ENCODE measurements around the gene INSM2.

Gene INSM2

DNA sequence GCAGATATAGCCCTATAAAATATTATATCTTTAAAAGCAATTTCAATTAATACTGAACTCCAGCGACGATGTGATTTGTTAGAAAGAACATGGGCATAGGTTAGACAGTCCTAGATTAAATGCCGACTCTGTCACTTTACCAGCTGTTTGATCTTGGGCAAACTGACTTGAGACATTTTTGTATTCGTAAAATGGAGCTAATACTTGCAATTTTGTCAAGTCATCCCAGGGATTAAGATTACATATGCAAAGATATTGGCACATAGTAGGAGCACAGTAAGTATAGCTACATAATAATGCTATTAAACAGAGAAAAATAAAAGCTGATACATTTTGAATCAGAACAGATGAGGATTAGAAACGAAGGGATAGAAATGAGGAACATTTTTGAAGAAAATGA, 9.0 kb downstream of the INSM2 start:
- no peak for DNase-seq (ENCODE audit: low read depth in 1 of 2, low spot score in 1 of 2)

DNA sequence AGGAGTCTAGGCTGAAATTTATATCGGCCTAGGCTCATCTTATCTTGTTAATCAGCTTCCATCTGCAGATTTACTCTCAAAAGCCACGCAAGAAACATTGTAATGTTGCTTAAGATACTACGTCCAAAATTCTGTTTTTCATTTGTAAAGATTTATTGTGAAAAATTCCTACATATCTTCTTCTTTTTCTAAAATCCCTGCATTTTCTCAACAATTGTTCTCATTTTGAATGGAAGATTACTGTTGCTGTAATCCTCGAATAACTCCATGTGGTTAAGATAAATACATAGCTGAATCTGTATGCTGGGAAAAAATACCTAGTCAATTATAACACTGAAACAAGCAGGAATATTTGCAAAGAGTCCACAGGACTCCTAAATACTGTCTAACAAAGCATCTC, 15.6 kb downstream of the INSM2 start:
- no peak for DNase-seq (ENCODE audit: low read depth in 1 of 2, low spot score in 1 of 2)

DNA sequence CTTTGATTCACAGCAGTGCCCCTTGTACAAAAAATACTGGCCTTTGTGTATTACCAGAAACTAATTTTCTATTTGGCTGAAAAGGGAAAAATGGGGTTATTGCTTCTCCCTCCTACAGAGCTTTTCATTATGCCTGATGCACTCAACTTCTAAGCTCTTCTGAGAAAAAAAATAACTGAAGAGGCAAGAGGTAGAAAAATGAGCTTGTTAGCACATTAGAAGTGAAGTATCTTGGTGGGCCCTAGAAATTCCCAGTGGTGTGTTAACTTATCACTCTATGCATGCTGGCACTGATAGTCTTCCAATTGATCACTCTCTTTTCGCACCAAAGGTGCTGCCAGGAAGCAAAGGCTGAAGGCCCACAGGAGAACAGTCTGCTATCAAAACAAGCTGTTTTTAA, 17.1 kb downstream of the INSM2 start:
- DNase-seq (ENCODE audit: low read depth in 1 of 2, low spot score in 1 of 2): no peak

DNA sequence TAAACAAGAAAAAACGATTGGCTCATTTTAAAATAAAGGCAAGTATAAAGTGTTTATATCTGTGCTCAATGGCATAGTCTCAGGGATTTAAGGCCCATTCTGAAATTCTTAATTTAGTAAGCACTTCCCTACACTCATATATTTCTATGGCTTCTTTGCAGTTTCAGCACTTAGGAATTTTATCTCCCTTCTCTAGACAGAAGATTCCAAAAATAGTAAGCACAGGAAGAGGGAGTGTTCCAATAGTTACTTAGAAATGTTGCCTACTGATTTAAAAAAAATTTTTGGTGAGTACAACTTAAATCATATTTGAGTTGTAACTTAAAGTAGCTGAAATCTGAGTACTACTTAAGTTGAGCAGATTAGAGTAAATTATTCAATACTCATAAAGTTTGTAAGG, 19.8 kb downstream of the INSM2 start:
- DNase-seq (ENCODE audit: low read depth in 1 of 2, low spot score in 1 of 2): no peak

DNA sequence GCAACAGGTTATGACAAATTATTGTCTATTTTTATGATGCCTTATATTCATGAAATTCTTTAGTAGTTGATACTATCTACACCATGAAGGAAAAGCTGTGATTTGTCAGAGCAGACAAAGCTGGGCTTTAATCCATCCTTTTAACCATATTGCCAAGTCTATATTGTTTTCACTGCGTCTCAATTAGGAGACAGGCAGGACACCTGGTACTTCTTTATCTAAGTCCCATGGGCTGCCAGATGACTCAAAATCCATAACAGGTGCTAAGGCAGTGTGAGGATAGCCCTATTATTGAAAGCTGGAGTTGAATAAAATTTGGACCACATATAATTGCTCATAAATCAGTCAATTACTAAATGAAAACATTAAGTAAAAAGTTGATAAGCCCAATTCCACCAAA, 22.6 kb downstream of the INSM2 start:
- no peak for DNase-seq (ENCODE audit: low read depth in 1 of 2, low spot score in 1 of 2)

DNA sequence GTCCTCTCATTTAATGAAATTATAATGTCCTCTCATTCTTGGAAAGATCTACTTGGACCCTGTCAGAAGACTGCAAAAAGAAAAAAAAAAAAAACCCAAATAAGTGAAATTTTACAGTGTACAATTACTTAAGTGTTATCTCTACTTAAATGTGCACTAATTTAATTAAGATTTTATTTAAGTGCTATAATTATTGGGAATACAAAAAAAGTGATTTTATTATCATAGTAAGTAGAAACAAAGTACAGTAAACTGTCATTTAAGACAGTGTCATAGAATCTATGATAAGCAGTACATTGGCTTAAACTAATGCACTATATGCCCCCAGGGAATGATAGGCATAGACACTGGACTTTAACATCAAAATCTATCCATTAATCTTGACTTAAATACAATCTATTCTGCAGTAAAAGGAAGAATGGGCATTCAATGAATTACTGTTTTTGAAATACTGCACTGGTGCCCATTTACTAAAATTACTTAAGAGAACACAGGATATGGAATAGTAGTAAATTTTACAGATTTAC, 23.3 kb downstream of the INSM2 start:
- no peak for DNase-seq (ENCODE audit: low read depth in 1 of 2, low spot score in 1 of 2)

DNA sequence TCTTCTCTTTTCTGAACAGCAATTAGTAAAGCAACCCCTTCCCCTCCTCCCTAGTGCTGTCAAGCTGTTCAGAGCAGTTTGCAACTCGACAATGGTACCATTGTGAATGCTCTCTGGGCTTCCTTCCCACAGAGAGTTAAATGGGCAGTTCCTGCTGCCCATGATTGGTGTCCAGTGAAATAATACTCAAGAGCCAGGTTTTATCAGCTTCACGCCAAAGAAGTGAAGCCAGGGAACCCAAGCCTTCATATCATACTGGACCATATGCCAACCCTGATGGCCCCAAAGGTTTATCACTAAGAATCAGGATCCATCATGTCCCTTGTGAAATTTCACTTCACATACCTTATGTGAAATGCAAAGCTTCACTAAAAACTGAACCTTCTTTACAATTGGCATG, 24.7 kb downstream of the INSM2 start:
- DNase-seq (ENCODE audit: low read depth in 1 of 2, low spot score in 1 of 2): no peak

DNA sequence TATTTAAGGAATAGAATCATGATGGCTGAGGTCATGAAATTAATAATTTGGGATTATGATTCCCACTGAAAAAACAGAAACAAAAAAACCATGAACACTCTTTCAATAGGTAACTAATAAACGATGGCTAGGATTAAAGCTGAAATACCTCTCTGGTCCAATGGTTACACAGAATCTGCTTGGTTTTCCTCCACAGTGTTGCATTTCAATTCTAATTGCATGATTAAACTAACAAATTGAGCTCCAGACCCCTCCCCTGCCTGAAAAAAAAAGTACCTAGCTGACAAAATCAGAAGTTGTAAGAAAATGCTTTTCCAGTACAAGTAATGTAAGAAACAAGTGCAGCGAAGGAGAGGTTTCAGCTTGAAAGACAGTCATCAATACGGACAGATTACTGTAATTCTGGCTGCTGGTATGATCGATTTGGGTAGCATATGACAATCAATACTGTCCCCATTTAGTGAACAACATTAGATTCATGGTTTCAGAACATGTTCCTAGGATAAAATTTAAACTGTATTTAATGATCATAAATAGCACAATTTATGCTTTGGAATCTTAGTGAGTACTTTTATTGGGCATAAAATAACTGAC, 32.0 kb downstream of the INSM2 start:
- no peak for DNase-seq (ENCODE audit: low read depth in 1 of 2, low spot score in 1 of 2)

DNA sequence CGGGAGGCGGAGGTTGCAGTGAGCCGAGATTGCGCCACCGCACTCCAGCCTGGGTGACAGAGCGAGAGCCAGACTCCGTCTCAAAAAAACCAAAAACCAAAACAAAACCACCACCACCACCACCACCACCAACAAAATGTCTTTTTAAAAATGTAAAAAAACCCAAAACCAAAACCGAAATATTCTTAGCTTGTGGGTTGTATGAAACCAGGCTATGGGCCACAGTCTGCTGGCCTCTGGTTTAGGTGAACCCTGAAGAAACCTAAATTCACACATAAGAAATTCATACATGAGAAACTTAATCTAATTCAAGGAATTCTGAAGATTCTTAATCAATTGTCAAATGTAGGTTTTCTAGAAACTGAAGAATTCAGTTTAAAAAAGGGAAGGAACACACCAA, 37.6 kb downstream of the INSM2 start:
- no peak for DNase-seq (ENCODE audit: low read depth in 1 of 2, low spot score in 1 of 2)

DNA sequence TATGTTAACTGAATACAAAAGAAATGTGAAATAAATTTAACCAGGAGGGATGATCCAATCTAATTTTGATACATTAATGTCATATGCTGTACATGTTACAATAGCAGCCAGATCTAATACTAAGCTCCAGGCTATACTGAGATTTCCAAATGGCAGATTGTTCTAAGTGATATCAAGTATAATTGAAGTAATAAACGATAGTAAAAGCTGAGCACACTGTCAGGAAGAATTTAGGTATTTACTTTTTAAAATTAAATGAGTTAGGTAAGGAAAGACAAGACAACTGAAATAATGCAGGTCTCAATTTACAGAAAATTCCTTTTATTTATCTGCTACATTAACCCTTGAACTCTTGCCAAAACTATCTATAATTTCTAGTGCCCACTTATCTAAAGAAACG, 39.9 kb downstream of the INSM2 start:
- no peak for DNase-seq (ENCODE audit: low read depth in 1 of 2, low spot score in 1 of 2)

DNA sequence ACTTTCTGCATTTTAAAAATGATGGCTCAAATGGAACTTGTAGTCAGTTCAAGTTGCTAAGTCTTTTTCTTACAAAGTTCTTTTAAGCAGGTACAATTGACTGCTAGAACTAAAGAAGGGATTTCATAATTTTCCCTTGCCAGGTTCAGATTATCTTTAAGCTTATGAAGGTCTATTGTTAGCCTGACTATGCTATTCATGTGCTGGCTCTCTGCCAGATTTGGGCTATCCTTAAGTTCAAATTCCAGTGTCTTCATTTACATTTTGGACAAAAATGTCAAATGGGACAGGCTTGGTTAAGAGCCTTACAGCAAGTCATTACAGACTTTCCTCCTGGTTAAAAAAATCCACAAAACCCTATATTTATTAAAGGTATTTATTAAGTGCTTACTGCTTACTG, 42.3 kb downstream of the INSM2 start:
- DNase-seq (ENCODE audit: low read depth in 1 of 2, low spot score in 1 of 2): no peak

DNA sequence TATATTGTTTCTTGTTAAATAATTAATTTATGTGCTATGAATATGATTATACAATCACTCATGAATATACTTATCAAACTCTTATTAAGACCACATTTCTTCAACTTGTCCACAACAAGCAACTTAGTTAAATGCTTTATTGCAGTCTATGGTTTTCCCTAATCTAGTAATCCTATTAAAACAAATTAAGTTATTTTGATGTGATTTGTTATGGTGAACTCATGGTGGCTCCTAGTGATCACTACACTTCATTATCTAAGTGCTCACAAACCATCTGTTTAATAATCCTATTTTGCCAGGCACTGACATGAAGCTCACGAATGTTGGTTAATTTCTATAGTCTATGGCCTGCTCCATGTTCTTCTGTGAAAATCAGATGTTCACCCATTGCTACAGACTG, 42.9 kb downstream of the INSM2 start:
- no peak for DNase-seq (ENCODE audit: low read depth in 1 of 2, low spot score in 1 of 2)

DNA sequence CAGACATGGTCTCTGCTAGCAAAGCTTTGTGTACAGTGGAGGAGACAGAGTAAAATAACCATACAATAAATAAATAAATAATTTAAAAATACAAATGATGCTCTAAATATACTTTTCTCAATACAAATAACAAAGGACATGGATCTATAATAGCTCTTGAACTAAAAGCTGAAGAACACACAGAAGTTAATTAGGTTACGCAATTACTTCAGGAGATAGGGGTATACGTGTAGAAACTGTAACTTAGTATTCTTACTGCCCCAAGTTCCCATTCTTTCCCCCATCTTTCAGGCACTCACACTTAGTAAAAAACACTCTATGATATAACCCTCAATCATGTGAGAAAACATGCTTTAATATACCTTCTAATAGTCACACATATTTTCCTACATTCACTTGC, 44.2 kb downstream of the INSM2 start:
- DNase-seq (ENCODE audit: low read depth in 1 of 2, low spot score in 1 of 2): no peak

DNA sequence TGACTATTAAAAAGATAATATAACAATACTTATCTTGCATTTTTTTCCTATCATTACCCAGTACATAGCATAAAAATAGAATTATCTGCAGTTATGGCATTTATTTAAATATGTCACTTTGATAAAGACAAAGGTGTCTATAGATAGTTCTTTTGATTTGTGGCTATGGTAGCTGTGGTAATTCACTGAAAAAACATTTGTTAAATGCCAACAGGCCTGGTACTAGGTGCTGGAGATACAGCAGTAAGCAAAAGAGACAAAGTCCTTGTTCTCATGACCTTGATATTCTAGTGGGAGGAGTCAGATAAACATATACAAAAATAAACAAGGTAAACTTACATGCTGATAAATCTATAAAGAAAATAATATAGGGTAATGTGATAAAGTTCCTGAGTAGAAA, 44.7 kb downstream of the INSM2 start:
- no peak for DNase-seq (ENCODE audit: low read depth in 1 of 2, low spot score in 1 of 2)
